Activated T-cell treated with anti-CD3 and anti-CD28 coated beads, Interleukin-2, amount 50 U/mL, for 24 hours (primary cell): Measurements from ENCODE around the gene SMARCA4.
"Not testable (repeated sequence)": the region's sequence is repeated elsewhere in the genome, so short reads cannot be mapped to it uniquely, and the experiment has no call there.

Experiments used
- DNase-seq: peaks from one replicate; pipeline ENCODE4 v3.0.0-alpha.2; 2020
- H3K27ac Mint-ChIP-seq: 2 replicates; pipeline ENCODE4 v1.8.0; 2020; ENCODE audit warnings: mild to moderate bottlenecking, mixed read lengths
- H3K27me3 Mint-ChIP-seq: 2 replicates; pipeline ENCODE4 v1.8.0; 2020; ENCODE audit warnings: mixed read lengths
- H3K36me3 Mint-ChIP-seq: 2 replicates; pipeline ENCODE4 v1.8.0; 2020; ENCODE audit warnings: low read depth, mixed read lengths
- H3K4me1 Mint-ChIP-seq: 2 replicates; pipeline ENCODE4 v1.8.0; 2020; ENCODE audit warnings: low read depth, mixed read lengths
- H3K4me3 Mint-ChIP-seq: 2 replicates; pipeline ENCODE4 v1.8.0; 2020; ENCODE audit warnings: mild to moderate bottlenecking, moderate library complexity, mixed read lengths
- H3K9me3 Mint-ChIP-seq: 2 replicates; pipeline ENCODE4 v1.8.0; 2020; ENCODE audit warnings: mixed read lengths

The SMARCA4 gene

GRCh38 chr19:10959277-10959968 lies 1.4 kb upstream of the SMARCA4 start:
- H3K9me3 Mint-ChIP-seq, DNase-seq, H3K27me3 Mint-ChIP-seq: not testable (repeated sequence)
- peak overlapping the region; percentile 88 for H3K4me3 Mint-ChIP-seq
- H3K36me3 Mint-ChIP-seq: peaks cover 17% of the 10 kb centered on the region
- H3K27ac Mint-ChIP-seq: peak overlapping the region; percentile 93
- H3K4me1 Mint-ChIP-seq: peaks cover 36% of the 10 kb centered on the region

GRCh38 chr19:10961073-10961860 lies 437 bp downstream of the SMARCA4 start:
- DNase-seq: no peak
- no peaks in the 10 kb centered on the region for H3K9me3 Mint-ChIP-seq
- H3K4me1 Mint-ChIP-seq: peaks cover 47% of the 10 kb centered on the region
- peak overlapping the region; percentile 89 for H3K4me3 Mint-ChIP-seq
- peak overlapping the region; percentile 89 for H3K27ac Mint-ChIP-seq
- H3K27me3 Mint-ChIP-seq: no peaks in the 10 kb centered on the region
- peaks cover 27% of the 10 kb centered on the region for H3K36me3 Mint-ChIP-seq

- Mint-ChIP-seq H3K36me3 (peaks cover 30% of the 10 kb centered on the region), H3K4me1 (peaks cover 52% of the 10 kb centered on the region), H3K4me3 (peak overlapping the region; percentile 89), H3K9me3 (no peaks in the 10 kb centered on the region), H3K27me3 (no peaks in the 10 kb centered on the region), H3K27ac (peak overlapping the region; percentile 89)
- DNase-seq: no peak
Observed at GRCh38 chr19:10962863-10963262, 2.0 kb downstream of the SMARCA4 start.

- no peak for DNase-seq
- Mint-ChIP-seq H3K27ac (peak overlapping the region; percentile 89), H3K27me3 (no peaks in the 10 kb centered on the region), H3K4me1 (peaks cover 59% of the 10 kb centered on the region), H3K9me3 (no peaks in the 10 kb centered on the region), H3K4me3 (peak overlapping the region; percentile 89), H3K36me3 (peaks cover 30% of the 10 kb centered on the region)
Observed at GRCh38 chr19:10963865-10964264, 3.0 kb downstream of the SMARCA4 start.

- Mint-ChIP-seq H3K36me3 (peaks cover 33% of the 10 kb centered on the region), H3K4me3 (no peak overlapping the region), H3K27me3 (no peaks in the 10 kb centered on the region), H3K27ac (peak overlapping the region; percentile 47), H3K9me3 (no peaks in the 10 kb centered on the region), H3K4me1 (peaks cover 60% of the 10 kb centered on the region)
- DNase-seq: no peak
Observed at GRCh38 chr19:10964903-10965302, 4.1 kb downstream of the SMARCA4 start.

- peaks cover 33% of the 10 kb centered on the region for H3K36me3 Mint-ChIP-seq
- DNase-seq: no peak
- no peaks in the 10 kb centered on the region for H3K9me3 Mint-ChIP-seq
- H3K27me3 Mint-ChIP-seq: no peaks in the 10 kb centered on the region
- peak overlapping the region; percentile 53 for H3K27ac Mint-ChIP-seq
- no peak overlapping the region for H3K4me3 Mint-ChIP-seq
- peaks cover 64% of the 10 kb centered on the region for H3K4me1 Mint-ChIP-seq
Observed at GRCh38 chr19:10965398-10965797, 4.6 kb downstream of the SMARCA4 start.

GRCh38 chr19:10966809-10967208 lies 6.0 kb downstream of the SMARCA4 start:
- DNase-seq: no peak
- H3K36me3 Mint-ChIP-seq: peaks cover 27% of the 10 kb centered on the region
- H3K27me3 Mint-ChIP-seq: no peaks in the 10 kb centered on the region
- H3K4me1 Mint-ChIP-seq: peaks cover 70% of the 10 kb centered on the region
- H3K4me3 Mint-ChIP-seq: no peak overlapping the region
- no peaks in the 10 kb centered on the region for H3K9me3 Mint-ChIP-seq
- H3K27ac Mint-ChIP-seq: no peak overlapping the region

- no peak for DNase-seq
- no peaks in the 10 kb centered on the region for H3K9me3 Mint-ChIP-seq
- H3K4me1 Mint-ChIP-seq: peaks cover 58% of the 10 kb centered on the region
- H3K4me3 Mint-ChIP-seq: no peak overlapping the region
- peaks cover 30% of the 10 kb centered on the region for H3K36me3 Mint-ChIP-seq
- H3K27ac Mint-ChIP-seq: peak overlapping the region; percentile 66
- H3K27me3 Mint-ChIP-seq: no peaks in the 10 kb centered on the region
Observed at GRCh38 chr19:10968527-10969135, 7.8 kb downstream of the SMARCA4 start.

GRCh38 chr19:10971107-10971726 lies 10.4 kb downstream of the SMARCA4 start:
- Mint-ChIP-seq H3K36me3 (peaks cover 29% of the 10 kb centered on the region), H3K9me3 (no peaks in the 10 kb centered on the region), H3K4me3 (no peak overlapping the region), H3K27ac (no peak overlapping the region), H3K4me1 (peaks cover 51% of the 10 kb centered on the region), H3K27me3 (no peaks in the 10 kb centered on the region)
- DNase-seq: no peak

- no peaks in the 10 kb centered on the region for H3K9me3 Mint-ChIP-seq
- no peak for DNase-seq
- no peak overlapping the region for H3K27ac Mint-ChIP-seq
- H3K27me3 Mint-ChIP-seq: no peaks in the 10 kb centered on the region
- H3K4me1 Mint-ChIP-seq: peaks cover 50% of the 10 kb centered on the region
- H3K4me3 Mint-ChIP-seq: no peak overlapping the region
- H3K36me3 Mint-ChIP-seq: peaks cover 27% of the 10 kb centered on the region
Observed at GRCh38 chr19:10975374-10976130, 14.7 kb downstream of the SMARCA4 start.

- Mint-ChIP-seq H3K36me3 (peaks cover 34% of the 10 kb centered on the region), H3K27ac (no peak overlapping the region), H3K9me3 (no peaks in the 10 kb centered on the region), H3K4me3 (no peak overlapping the region), H3K4me1 (peaks cover 45% of the 10 kb centered on the region), H3K27me3 (no peaks in the 10 kb centered on the region)
- DNase-seq: no peak
Observed at GRCh38 chr19:10976131-10976892, 15.5 kb downstream of the SMARCA4 start.

GRCh38 chr19:10977742-10978092 lies 16.9 kb downstream of the SMARCA4 start:
- Mint-ChIP-seq H3K27me3 (no peaks in the 10 kb centered on the region), H3K4me3 (no peak overlapping the region), H3K4me1 (peaks cover 42% of the 10 kb centered on the region), H3K27ac (peak overlapping the region; percentile 44), H3K9me3 (no peaks in the 10 kb centered on the region), H3K36me3 (peaks cover 33% of the 10 kb centered on the region)
- DNase-seq: no peak

GRCh38 chr19:10979951-10980381 lies 19.1 kb downstream of the SMARCA4 start:
- H3K27ac Mint-ChIP-seq: peak overlapping the region; percentile 85
- H3K4me3 Mint-ChIP-seq: no peak overlapping the region
- peaks cover 35% of the 10 kb centered on the region for H3K4me1 Mint-ChIP-seq
- no peaks in the 10 kb centered on the region for H3K27me3 Mint-ChIP-seq
- peaks cover 38% of the 10 kb centered on the region for H3K36me3 Mint-ChIP-seq
- H3K9me3 Mint-ChIP-seq: no peaks in the 10 kb centered on the region
- no peak for DNase-seq
